Activated CD4-positive, alpha-beta T cell treated with anti-CD3 and anti-CD28 coated beads, Interleukin-10, Interleukin-2, amounts not matched to agents 100 ng/mL and 50 ng/mL, durations not matched to agents 16 hours and 8 hours (primary cell): Measurements from ENCODE around the gene KDM3A.
"Not testable (repeated sequence)": the region's sequence is repeated elsewhere in the genome, so short reads cannot be mapped to it uniquely, and the experiment has no call there.

Source experiments
- DNase-seq: peaks from one replicate; pipeline ENCODE4 v3.0.0-alpha.2; 2020

Gene KDM3A

GRCh38 chr2:86477349-86477748, 36.2 kb downstream of the KDM3A start:
- no peak for DNase-seq

GRCh38 chr2:86480105-86480504, 38.9 kb downstream of the KDM3A start:
- no peak for DNase-seq

- DNase-seq = peak; percentile 41
These were observed 40.9 kb downstream of the KDM3A start for GRCh38 chr2:86482034-86482433.

GRCh38 chr2:86484385-86484784, 43.2 kb downstream of the KDM3A start:
- no peak for DNase-seq

- DNase-seq = no peak
These were observed 43.9 kb downstream of the KDM3A start for GRCh38 chr2:86485103-86485502.

- no peak for DNase-seq
These were observed 44.6 kb downstream of the KDM3A start for GRCh38 chr2:86485802-86486201.

- DNase-seq = no peak
These were observed 45.9 kb downstream of the KDM3A start for GRCh38 chr2:86487062-86487461.

- no peak for DNase-seq
These were observed 47.5 kb downstream of the KDM3A start for GRCh38 chr2:86488561-86489250.

- DNase-seq = no peak
These were observed 48.4 kb downstream of the KDM3A start for GRCh38 chr2:86489542-86489941.

GRCh38 chr2:86490245-86490644, 49.1 kb downstream of the KDM3A start:
- DNase-seq = no peak

GRCh38 chr2:86491088-86491487, 49.9 kb downstream of the KDM3A start:
- DNase-seq = no peak

GRCh38 chr2:86492048-86492453, 50.9 kb downstream of the KDM3A start:
- DNase-seq = no peak

- not testable (repeated sequence) for DNase-seq
These were observed 55.2 kb downstream of the KDM3A start for GRCh38 chr2:86496391-86496790.

GRCh38 chr2:86498468-86499260, 57.5 kb downstream of the KDM3A start:
- no peak for DNase-seq

GRCh38 chr2:86499326-86499725, 58.2 kb downstream of the KDM3A start:
- DNase-seq = no peak

GRCh38 chr2:86500325-86501083, 59.3 kb downstream of the KDM3A start:
- DNase-seq = no peak

GRCh38 chr2:86507600-86507999, 66.4 kb downstream of the KDM3A start:
- no peak for DNase-seq

- no peak for DNase-seq
These were observed 69.3 kb downstream of the KDM3A start for GRCh38 chr2:86510436-86510933.

GRCh38 chr2:86512034-86512433, 70.9 kb downstream of the KDM3A start:
- DNase-seq = no peak

GRCh38 chr2:86512892-86513291, 71.7 kb downstream of the KDM3A start:
- DNase-seq = no peak

GRCh38 chr2:86513948-86514660, 72.9 kb downstream of the KDM3A start:
- no peak for DNase-seq

GRCh38 chr2:86518481-86518880, 77.3 kb downstream of the KDM3A start:
- no peak for DNase-seq

GRCh38 chr2:86519349-86519748, 78.2 kb downstream of the KDM3A start:
- DNase-seq = no peak
